Activated T-cell treated with anti-CD3 and anti-CD28 coated beads, Interleukin-2, amount 50 U/mL, for 24 hours (primary cell): ENCODE measurements around the gene RSAD2.
"Not testable (repeated sequence)": the region's sequence is repeated elsewhere in the genome, so short reads cannot be mapped to it uniquely, and the experiment has no call there.

ENCODE experiments used
- DNase-seq: peaks from one replicate; pipeline ENCODE4 v3.0.0-alpha.2; 2020
- H3K27ac Mint-ChIP-seq: 2 replicates; pipeline ENCODE4 v1.8.0; 2020; ENCODE audit warnings: mild to moderate bottlenecking, mixed read lengths
- H3K27me3 Mint-ChIP-seq: 2 replicates; pipeline ENCODE4 v1.8.0; 2020; ENCODE audit warnings: mixed read lengths
- H3K36me3 Mint-ChIP-seq: 2 replicates; pipeline ENCODE4 v1.8.0; 2020; ENCODE audit warnings: low read depth, mixed read lengths
- H3K4me1 Mint-ChIP-seq: 2 replicates; pipeline ENCODE4 v1.8.0; 2020; ENCODE audit warnings: low read depth, mixed read lengths
- H3K4me3 Mint-ChIP-seq: 2 replicates; pipeline ENCODE4 v1.8.0; 2020; ENCODE audit warnings: mild to moderate bottlenecking, moderate library complexity, mixed read lengths
- H3K9me3 Mint-ChIP-seq: 2 replicates; pipeline ENCODE4 v1.8.0; 2020; ENCODE audit warnings: mixed read lengths

RSAD2 gene

DNA sequence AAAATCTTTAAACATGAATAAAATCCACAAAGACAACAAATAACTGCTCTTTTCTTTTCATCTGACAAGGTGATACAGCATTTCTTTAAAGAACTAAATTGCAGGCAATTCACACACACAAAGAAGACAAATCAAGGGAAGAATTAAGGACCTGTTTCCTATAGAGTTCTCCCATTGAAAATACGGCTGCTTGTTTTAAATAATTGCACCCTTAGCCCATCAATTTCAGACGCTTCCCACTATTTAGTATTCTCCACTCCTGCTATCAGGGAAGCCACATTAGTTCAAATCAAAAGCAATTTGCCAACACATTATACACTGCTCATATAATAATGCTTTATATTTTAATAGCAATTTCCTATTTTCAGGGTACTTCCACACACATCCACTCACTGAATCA, 23.2 kb upstream of the RSAD2 start:
- Mint-ChIP-seq H3K36me3 (peaks cover 82% of the 10 kb centered on the region), H3K27me3 (no peaks in the 10 kb centered on the region), H3K4me1 (peaks cover 3% of the 10 kb centered on the region), H3K4me3 (no peak overlapping the region), H3K9me3 (peaks cover 20% of the 10 kb centered on the region), H3K27ac (no peak overlapping the region)
- DNase-seq: no peak

DNA sequence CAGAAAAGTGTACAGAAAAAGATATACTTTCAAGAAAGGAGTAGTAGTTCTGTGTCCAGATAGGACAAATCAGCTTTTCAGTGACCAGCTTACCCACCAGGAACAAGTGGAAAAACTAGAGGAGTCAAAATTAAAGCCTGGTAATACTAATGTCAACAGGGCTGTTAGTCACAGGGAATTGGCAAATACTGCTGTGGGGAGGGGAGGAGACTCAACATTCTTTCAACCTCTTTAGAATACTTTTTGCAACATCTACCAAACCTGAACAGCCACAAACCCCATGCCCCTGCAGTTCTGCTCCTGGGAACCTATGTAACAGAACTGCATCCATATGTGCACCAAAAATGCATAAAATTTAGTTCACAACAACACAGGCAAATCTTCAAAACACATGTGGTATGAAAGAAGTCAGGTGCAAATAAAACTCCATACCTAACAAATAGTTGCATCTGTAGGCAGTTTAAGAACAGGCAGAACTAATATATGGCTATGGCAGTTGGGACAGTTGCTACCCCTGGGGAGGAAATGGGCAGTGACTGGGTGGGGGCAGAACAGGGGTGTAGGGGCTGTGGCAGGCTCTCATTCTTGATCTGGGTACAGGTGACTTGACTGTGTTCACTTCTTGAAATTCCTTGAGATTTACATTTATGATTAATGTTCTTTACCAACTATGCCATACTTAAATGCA, 21.6 kb upstream of the RSAD2 start:
- Mint-ChIP-seq H3K27ac (no peak overlapping the region), H3K4me1 (peaks cover 3% of the 10 kb centered on the region), H3K36me3 (peaks cover 82% of the 10 kb centered on the region), H3K27me3 (no peaks in the 10 kb centered on the region), H3K9me3 (peaks cover 20% of the 10 kb centered on the region), H3K4me3 (no peak overlapping the region)
- DNase-seq: no peak

DNA sequence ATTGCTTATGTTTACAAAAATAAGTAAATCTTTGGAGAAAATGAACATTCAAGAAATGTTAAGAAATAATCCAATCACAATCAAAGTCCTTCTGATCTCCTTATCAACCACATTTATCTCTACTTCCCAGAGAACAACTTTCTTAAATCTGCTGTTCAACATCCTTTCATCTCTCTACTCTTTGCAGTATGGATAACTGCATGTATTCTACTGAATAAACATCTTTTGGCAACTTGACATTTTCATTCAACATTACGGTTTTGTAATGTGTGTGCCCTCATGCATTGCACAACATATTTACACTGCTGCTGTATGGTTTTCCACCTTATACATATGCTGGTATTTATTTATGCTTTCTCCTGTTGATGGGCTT, 21.0 kb upstream of the RSAD2 start:
- peaks cover 3% of the 10 kb centered on the region for H3K4me1 Mint-ChIP-seq
- H3K36me3 Mint-ChIP-seq: peaks cover 82% of the 10 kb centered on the region
- H3K27me3 Mint-ChIP-seq: no peaks in the 10 kb centered on the region
- peaks cover 21% of the 10 kb centered on the region for H3K9me3 Mint-ChIP-seq
- H3K4me3 Mint-ChIP-seq: no peak overlapping the region
- no peak overlapping the region for H3K27ac Mint-ChIP-seq
- DNase-seq: no peak

DNA sequence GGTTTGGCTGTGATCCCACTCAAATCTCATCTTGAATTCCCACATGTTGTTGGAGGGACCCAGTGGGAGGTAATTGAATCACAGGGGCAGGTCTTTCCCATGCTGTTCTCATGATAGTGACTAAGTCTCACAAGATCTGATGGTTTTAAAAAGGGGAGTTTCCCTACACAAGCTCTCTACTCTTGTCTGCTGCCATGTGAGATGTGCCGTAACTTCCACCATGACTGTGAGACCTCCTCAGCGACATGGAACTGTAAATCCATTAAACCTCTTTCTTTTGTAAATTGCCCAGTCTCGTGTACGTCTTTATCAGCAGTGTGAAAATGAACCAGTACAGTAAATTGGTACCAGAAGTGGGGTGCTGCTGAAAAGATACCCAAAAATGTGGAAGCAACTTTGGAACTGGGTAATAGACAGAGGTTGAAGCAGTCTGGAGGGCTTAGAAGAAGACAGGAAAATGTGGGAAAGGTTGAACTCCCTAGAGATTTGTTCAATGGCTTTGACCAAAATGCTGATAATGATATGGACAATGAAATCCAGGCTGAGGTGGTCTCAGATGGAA, 19.0 kb upstream of the RSAD2 start:
- not testable (repeated sequence) for H3K4me3 Mint-ChIP-seq, H3K27me3 Mint-ChIP-seq, H3K27ac Mint-ChIP-seq, DNase-seq, H3K4me1 Mint-ChIP-seq
- H3K36me3 Mint-ChIP-seq: peaks cover 81% of the 10 kb centered on the region
- H3K9me3 Mint-ChIP-seq: peaks cover 25% of the 10 kb centered on the region

DNA sequence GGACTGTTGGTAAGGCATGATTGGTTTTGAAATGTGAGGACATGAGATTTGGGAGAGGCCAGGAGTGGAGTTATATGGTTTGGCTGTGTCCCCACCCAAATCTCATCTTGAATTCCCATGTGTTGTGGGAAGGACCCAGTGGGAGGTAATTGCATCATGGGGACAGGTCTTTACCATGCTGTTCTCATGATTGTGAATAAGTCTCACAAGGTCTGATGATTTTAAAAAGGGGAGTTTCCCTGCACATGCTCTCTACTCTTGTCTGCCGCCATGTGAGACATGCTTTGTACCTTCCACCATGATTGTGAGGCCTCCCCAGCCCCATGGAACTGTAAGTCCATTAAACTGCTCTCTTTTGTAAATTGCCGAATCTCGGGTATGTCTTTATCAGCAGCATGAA, 17.3 kb upstream of the RSAD2 start:
- H3K36me3 Mint-ChIP-seq: peaks cover 68% of the 10 kb centered on the region
- H3K27ac Mint-ChIP-seq: no peak overlapping the region
- H3K9me3 Mint-ChIP-seq: peaks cover 25% of the 10 kb centered on the region
- H3K4me1 Mint-ChIP-seq: peaks cover 11% of the 10 kb centered on the region
- H3K4me3 Mint-ChIP-seq: no peak overlapping the region
- no peak for DNase-seq
- H3K27me3 Mint-ChIP-seq: no peaks in the 10 kb centered on the region

DNA sequence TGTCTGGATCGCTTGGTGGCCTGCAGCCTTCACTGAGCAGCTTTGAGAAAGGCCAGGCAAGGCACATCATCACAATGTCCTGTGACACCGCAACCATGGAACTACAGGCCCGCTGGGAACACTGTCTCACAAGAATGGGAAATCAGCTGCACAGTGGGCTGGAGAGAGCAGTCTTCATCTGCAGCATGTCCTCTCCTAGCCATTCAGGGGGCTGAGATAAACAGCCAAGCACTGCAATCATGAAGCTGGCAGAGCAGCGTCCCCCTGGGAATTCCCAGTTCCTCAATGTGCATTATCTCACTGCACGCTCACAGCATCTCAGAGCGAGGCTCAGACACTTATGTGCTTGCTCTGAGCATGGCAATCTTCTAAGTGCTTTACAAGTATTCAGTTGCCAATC, 13.8 kb upstream of the RSAD2 start:
- no peak for DNase-seq
- H3K27ac Mint-ChIP-seq: no peak overlapping the region
- H3K9me3 Mint-ChIP-seq: peaks cover 19% of the 10 kb centered on the region
- H3K36me3 Mint-ChIP-seq: peaks cover 44% of the 10 kb centered on the region
- H3K27me3 Mint-ChIP-seq: no peaks in the 10 kb centered on the region
- H3K4me3 Mint-ChIP-seq: no peak overlapping the region
- H3K4me1 Mint-ChIP-seq: peaks cover 21% of the 10 kb centered on the region

DNA sequence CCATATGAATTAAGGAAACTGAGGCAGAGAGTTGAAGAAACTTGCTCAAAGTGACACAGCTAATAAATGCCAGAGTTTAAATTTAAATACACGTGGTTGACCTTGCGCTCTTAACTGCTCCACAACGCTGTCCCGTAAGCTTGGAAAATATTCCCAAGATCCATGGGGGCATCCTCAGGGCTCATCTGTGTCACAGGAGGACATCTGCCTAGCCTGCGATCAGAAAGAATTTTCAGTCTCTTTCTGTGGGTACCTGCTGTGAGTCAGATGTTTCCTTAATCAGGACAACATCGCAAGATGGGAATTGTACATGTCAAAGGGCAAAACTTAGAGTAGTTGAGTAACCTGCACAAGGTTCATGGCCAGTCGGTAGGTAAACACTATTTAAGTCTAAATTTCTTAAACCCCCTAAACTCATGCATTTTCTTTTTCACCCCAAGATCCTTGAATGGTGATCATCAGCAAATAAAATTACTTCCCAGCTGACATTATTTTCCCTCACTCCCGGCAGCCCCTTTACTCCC, 13.3 kb upstream of the RSAD2 start:
- Mint-ChIP-seq H3K36me3 (peaks cover 39% of the 10 kb centered on the region), H3K27me3 (no peaks in the 10 kb centered on the region), H3K4me1 (peaks cover 21% of the 10 kb centered on the region), H3K4me3 (peak overlapping the region; percentile 62), H3K27ac (peak overlapping the region; percentile 53), H3K9me3 (peaks cover 15% of the 10 kb centered on the region)
- DNase-seq: no peak

DNA sequence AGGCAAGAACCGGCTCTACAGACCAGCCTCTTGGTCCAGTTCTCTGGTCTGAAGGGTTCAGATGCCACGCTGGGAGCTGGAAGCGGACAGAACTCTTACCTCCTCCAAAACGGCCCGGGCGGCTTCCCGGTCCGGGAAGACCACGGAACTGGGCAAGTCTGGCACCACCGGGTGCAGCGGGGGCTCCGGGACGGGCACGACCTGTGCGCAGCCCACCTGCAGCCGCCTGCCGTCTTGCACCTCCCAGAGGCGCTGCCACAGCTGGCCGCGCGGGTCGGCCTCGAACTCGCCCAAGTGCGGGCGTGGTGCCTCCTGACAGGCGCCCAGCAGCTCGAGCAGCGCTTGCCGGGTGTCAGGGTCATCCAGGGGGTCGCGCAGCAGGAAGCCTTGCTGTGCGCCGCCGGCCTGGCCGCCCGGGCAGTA, 12.6 kb upstream of the RSAD2 start:
- H3K36me3 Mint-ChIP-seq: peaks cover 33% of the 10 kb centered on the region

DNA sequence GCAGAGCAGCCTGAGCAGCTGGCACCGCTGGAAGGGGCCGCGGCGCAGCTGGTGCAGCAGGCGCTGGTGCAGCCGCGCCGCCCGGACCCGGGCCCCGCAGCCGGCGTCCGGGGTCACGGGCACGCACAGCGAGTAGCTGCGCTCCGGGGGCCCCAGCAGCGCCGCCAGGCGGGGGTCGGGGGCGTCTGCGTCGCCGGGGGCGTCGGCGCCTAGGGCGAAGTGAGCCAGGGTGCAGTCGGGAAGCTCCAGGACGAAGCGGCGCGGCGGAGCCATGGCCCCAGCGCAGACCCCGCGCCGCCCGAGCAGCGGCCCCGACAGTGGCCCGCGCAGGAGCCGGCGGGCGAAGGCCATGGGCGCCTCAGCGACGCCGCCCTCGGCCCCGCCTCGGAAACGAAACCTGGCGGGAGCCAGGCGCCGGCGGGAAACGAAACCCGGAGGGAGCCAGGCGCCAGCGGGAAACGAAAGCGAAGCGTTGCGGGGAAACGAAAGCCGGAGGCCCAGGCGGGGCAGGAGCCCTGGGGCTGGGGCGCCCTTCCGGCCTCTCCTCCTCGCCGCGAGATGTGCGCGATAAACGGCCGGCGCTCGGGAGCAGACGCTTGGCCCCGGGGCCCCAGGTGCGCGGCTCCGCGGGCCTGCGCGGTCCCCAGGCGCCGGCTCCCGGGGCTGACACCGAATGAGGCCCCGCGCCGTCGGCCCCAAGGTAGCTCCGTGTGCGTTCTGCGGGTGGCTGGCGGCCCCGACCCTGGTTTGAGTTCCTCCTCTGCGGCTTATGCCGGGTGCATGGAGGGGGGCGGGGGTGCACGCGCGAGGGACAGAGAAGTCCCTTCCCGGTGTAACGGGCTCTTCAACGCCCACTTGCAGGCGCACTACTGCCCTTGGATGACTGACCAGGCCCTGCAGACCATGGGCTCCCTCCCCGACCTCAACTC, 12.0 kb upstream of the RSAD2 start, which contains the start of gene CMPK2:
CMPK2 (minus strand) TSS at position 562 of the 929 bp plus-strand sequence; CDS start at position 351, 211 bp downstream.
- H3K4me1 Mint-ChIP-seq: peaks cover 21% of the 10 kb centered on the region

More for the DNA sequence above, 12.6 kb upstream of the RSAD2 start:
- Mint-ChIP-seq H3K27me3 (no peaks in the 10 kb centered on the region), H3K9me3 (peaks cover 13% of the 10 kb centered on the region), H3K27ac (peak overlapping the region; percentile 53), H3K4me1 (peaks cover 21% of the 10 kb centered on the region), H3K4me3 (peak overlapping the region; percentile 62)
- DNase-seq: no peak

DNA sequence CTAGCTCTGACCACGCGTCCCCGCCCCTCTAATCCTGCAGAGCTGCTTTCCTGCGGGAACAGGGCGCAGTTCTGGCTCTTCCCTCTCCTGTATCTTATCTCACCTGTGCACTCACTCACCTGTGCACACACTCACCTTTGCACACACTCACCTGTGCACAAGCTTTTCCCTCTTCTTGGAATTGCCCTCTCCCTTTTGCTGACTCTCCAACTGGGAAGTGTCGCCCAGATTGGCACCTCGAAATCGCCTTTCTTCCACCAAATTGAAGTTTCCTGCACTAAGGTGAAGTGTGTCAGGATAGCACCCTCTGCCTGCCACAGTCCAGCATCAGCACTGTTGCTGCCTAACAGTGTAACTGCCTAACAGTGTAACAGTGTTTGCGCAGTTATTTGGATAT, 11.3 kb upstream of the RSAD2 start:
- H3K4me1 Mint-ChIP-seq: peaks cover 21% of the 10 kb centered on the region
- H3K27ac Mint-ChIP-seq: peak overlapping the region; percentile 93
- peak; percentile 48 for DNase-seq
- peaks cover 19% of the 10 kb centered on the region for H3K36me3 Mint-ChIP-seq
- no peaks in the 10 kb centered on the region for H3K27me3 Mint-ChIP-seq
- H3K4me3 Mint-ChIP-seq: peak overlapping the region; percentile 80
- H3K9me3 Mint-ChIP-seq: peaks cover 6% of the 10 kb centered on the region

More for the DNA sequence above, 12.0 kb upstream of the RSAD2 start, which contains the start of gene CMPK2:
- Mint-ChIP-seq H3K4me3 (peak within 1 kb of the TSS; percentile 80), H3K27me3 (no peaks in the 10 kb centered on the region), H3K9me3 (peaks cover 7% of the 10 kb centered on the region), H3K27ac (peak within 1 kb of the TSS; percentile 93), H3K36me3 (peaks cover 26% of the 10 kb centered on the region)
- DNase-seq: peak; percentile 85

DNA sequence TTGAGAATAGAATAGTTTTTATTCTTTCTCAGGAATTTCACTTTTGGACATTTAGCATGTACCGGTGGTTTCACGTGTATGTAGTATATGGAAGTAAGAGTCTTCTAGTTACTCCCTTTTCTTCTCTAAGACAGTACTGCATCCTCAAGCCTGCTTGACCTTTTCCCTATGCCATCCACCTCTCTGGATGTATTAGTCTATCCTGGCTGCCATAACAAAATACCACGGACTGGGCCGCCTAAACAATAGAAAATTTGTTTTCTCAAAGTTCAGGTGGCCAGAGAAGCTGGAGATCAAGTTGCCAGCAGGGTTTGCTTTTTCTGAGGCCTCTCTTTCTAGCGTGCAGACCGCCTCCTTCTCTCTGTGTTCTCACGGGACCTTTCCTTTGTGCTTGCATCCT, 10.6 kb upstream of the RSAD2 start:
- H3K4me1 Mint-ChIP-seq: peaks cover 22% of the 10 kb centered on the region
- H3K4me3 Mint-ChIP-seq: no peak overlapping the region
- H3K27me3 Mint-ChIP-seq: no peaks in the 10 kb centered on the region
- H3K36me3 Mint-ChIP-seq: peaks cover 12% of the 10 kb centered on the region
- no peak overlapping the region for H3K27ac Mint-ChIP-seq
- DNase-seq: no peak
- no peaks in the 10 kb centered on the region for H3K9me3 Mint-ChIP-seq

DNA sequence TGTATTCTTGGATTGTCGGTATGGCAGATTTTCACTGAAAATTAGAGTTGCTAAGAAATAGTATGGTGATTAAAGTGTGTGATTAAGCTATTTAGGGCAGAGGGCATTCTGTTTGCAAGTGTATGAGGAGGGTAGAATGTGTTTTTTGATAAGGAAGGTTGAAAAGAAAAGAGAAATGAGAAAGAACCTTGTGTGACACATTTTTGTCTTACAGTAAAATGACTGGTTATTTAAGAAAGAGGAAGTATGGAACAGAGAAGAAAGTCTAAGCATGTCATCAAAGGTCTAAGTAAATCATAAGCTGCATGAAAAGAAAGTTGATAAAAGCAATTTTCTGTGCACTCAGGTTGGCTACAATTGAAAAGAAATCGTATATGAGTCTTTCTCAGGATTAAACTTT, 5.2 kb upstream of the RSAD2 start:
- Mint-ChIP-seq H3K9me3 (peaks cover 4% of the 10 kb centered on the region), H3K4me3 (no peak overlapping the region), H3K4me1 (peaks cover 44% of the 10 kb centered on the region), H3K27ac (peak overlapping the region; percentile 57), H3K36me3 (peaks cover 3% of the 10 kb centered on the region), H3K27me3 (no peaks in the 10 kb centered on the region)
- DNase-seq: no peak

DNA sequence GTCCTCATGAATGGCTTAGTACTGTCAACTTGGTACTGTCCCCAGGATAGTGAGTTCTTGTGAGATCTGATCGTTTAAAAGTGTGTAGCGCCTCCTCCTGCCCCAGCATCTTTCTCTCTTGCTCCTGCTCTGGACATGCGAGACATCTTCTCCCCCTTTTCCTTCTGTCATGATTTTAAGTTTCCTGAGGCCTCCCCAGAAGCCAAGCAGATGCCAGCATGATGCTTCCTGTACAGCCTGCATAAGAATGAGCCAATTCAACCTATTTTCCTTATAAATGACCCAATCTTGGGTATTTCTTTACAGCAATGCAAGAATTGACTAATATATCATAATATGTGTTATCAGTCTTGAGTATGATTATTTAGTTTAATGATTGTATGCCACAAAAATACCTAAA, 3.5 kb upstream of the RSAD2 start:
- H3K9me3 Mint-ChIP-seq: peaks cover 4% of the 10 kb centered on the region
- peaks cover 59% of the 10 kb centered on the region for H3K4me1 Mint-ChIP-seq
- H3K4me3 Mint-ChIP-seq: no peak overlapping the region
- H3K27me3 Mint-ChIP-seq: no peaks in the 10 kb centered on the region
- DNase-seq: no peak
- no peak overlapping the region for H3K27ac Mint-ChIP-seq
- H3K36me3 Mint-ChIP-seq: peaks cover 3% of the 10 kb centered on the region

DNA sequence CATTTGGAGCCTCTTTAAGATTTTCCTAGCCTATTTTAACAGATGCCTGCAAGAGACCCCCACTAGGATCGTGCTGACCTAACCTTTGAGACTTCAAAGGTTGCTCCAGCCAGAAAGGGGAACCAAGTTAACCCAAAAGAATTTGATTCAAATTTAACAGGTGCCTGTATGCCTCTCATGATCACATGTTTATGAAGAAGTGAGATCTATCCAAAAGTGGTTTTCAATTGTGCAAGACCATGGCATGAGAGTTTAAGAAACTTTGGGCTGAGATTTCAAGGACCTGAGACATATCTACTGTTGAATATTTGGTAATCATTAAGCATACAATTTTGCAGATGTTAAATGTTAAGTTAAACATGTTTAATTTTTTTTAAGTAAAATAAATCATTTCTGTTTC, 1.3 kb upstream of the RSAD2 start:
- Mint-ChIP-seq H3K9me3 (peaks cover 4% of the 10 kb centered on the region), H3K36me3 (peaks cover 3% of the 10 kb centered on the region), H3K4me3 (no peak overlapping the region), H3K27ac (no peak overlapping the region), H3K4me1 (peaks cover 79% of the 10 kb centered on the region), H3K27me3 (no peaks in the 10 kb centered on the region)
- DNase-seq: no peak
